ENCODE results near the gene GLIPR1L2. TPM values are rescaled to one million over a fixed set of nuclear protein-coding genes. Genes with fewer than 3 reads are reported as not detected.
"Not testable (repeated sequence)": the region's sequence is repeated elsewhere in the genome, so short reads cannot be mapped to it uniquely, and the experiment has no call there.

GLIPR1L2 gene
- total RNA-seq, 1 experiment from 2014 or later = not detected

- no peaks in the 10 kb centered on the region for H3K27me3 ChIP-seq (ENCODE audit: control insufficient read depth, insufficient read depth, low read length)
- H3K4me3 ChIP-seq (ENCODE audit: insufficient read depth, low read depth, low read length) = no peak overlapping the region
- H3K36me3 ChIP-seq (replicated peaks; ENCODE audit: control insufficient read depth, insufficient read depth, low read length) = no peaks in the 10 kb centered on the region
- DNase-seq = no peak
These were observed 52.8 kb downstream of the GLIPR1L2 start for GRCh38 chr12:75443709-75444108.

GRCh38 chr12:75444429-75445136, 53.7 kb downstream of the GLIPR1L2 start:
- Histone ChIP-seq H3K4me3 (ENCODE audit: insufficient read depth, low read depth, low read length) (no peak overlapping the region), H3K27me3 (ENCODE audit: control insufficient read depth, insufficient read depth, low read length) (no peaks in the 10 kb centered on the region), H3K36me3 (replicated peaks; ENCODE audit: control insufficient read depth, insufficient read depth, low read length) (no peaks in the 10 kb centered on the region)
- no peak for DNase-seq

DNA sequence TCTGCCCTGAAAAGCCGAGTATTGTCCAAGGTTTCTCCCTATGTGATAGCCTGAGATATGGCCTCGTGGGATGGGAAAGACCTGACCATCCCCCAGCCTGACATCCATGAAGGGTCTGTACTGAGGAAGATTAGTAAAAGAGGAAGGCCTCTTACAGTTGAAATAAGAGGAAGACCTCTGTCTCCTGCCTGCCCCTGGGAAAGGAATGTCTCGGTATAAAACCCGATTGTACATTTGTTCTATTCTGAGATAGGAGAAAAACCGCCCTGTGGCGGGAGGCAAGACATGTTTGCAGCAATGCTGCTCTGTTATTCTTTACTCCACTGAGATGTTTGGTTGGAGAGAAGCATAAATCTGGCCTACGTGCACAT, 54.2 kb downstream of the GLIPR1L2 start:
- not testable (repeated sequence) for DNase-seq; H3K27me3 ChIP-seq (ENCODE audit: control insufficient read depth, insufficient read depth, low read length); H3K4me3 ChIP-seq (ENCODE audit: insufficient read depth, low read depth, low read length); H3K36me3 ChIP-seq (replicated peaks; ENCODE audit: control insufficient read depth, insufficient read depth, low read length)

GRCh38 chr12:75446857-75447256, 56.0 kb downstream of the GLIPR1L2 start:
- Histone ChIP-seq H3K4me3 (ENCODE audit: insufficient read depth, low read depth, low read length) (no peak overlapping the region), H3K36me3 (replicated peaks; ENCODE audit: control insufficient read depth, insufficient read depth, low read length) (no peaks in the 10 kb centered on the region), H3K27me3 (ENCODE audit: control insufficient read depth, insufficient read depth, low read length) (no peaks in the 10 kb centered on the region)
- no peak for DNase-seq

GRCh38 chr12:75447691-75448393, 57.0 kb downstream of the GLIPR1L2 start:
- Histone ChIP-seq H3K27me3 (ENCODE audit: control insufficient read depth, insufficient read depth, low read length) (no peaks in the 10 kb centered on the region), H3K36me3 (replicated peaks; ENCODE audit: control insufficient read depth, insufficient read depth, low read length) (no peaks in the 10 kb centered on the region), H3K4me3 (ENCODE audit: insufficient read depth, low read depth, low read length) (no peak overlapping the region)
- DNase-seq = no peak

- Histone ChIP-seq H3K4me3 (ENCODE audit: insufficient read depth, low read depth, low read length) (no peak overlapping the region), H3K27me3 (ENCODE audit: control insufficient read depth, insufficient read depth, low read length) (no peaks in the 10 kb centered on the region), H3K36me3 (replicated peaks; ENCODE audit: control insufficient read depth, insufficient read depth, low read length) (no peaks in the 10 kb centered on the region)
- DNase-seq = no peak
These were observed 61.9 kb downstream of the GLIPR1L2 start for GRCh38 chr12:75452675-75453330.

DNA sequence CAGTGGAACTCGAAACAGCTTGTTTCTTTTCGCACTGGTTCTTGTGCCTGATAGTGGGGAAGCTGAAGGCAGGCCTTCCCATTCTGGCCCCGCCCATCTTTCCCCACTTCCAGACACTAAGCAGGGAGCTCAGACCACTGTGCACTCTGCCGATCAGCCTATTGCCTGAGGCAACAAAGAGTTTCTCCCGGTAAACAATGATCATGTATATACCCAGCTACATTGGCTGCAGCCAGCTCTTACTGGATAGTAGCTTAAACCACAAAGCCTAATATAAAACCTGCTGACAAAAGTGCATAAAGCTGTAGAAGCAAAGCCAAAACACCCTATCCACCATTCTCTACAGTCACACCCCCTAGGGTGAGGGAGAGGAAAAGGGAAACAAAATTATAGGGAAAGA, 65.0 kb downstream of the GLIPR1L2 start:
- no peaks in the 10 kb centered on the region for H3K27me3 ChIP-seq (ENCODE audit: control insufficient read depth, insufficient read depth, low read length)
- H3K4me3 ChIP-seq (ENCODE audit: insufficient read depth, low read depth, low read length) = no peak overlapping the region
- no peaks in the 10 kb centered on the region for H3K36me3 ChIP-seq (replicated peaks; ENCODE audit: control insufficient read depth, insufficient read depth, low read length)
- no peak for DNase-seq

DNA sequence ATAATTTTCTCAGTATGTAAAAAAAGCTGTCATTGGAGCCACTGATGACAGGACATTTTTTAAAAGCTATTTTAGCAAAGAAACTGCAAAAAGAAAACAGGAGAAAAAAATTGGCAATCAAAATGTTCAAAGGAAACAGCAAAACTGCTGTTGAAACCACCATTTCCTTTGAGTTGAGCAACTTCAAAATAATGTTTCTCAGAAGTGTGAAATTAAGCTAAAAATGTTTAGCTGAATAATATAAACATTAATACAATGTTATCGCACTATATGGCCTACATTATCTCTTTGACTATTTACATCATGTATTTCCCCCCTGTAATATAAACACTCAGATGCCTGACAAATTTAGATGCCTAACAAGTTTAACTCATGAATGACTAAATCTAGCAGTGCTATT, 66.3 kb downstream of the GLIPR1L2 start:
- no peaks in the 10 kb centered on the region for H3K27me3 ChIP-seq (ENCODE audit: control insufficient read depth, insufficient read depth, low read length)
- no peaks in the 10 kb centered on the region for H3K36me3 ChIP-seq (replicated peaks; ENCODE audit: control insufficient read depth, insufficient read depth, low read length)
- no peak overlapping the region for H3K4me3 ChIP-seq (ENCODE audit: insufficient read depth, low read depth, low read length)
- DNase-seq = no peak

DNA sequence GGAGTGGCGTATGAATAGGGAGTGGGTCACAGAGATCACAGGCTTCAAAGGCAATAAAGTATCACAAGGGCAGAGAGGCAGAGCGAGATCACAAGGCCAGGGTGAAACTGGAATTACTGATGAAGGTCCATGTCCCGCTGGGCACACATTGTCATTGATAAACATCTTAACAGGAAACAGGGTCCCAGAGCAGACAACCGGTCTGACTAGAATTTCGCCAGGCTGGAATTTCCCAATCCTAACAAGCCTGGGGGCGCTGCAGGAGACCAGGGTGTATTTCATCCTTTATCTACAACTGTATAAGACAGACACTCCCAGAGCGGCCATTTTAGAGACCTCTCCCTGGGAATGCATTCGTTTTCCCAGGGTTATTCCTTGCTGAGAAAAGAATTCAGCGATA, 67.0 kb downstream of the GLIPR1L2 start:
- not testable (repeated sequence) for H3K36me3 ChIP-seq (replicated peaks; ENCODE audit: control insufficient read depth, insufficient read depth, low read length); DNase-seq; H3K27me3 ChIP-seq (ENCODE audit: control insufficient read depth, insufficient read depth, low read length); H3K4me3 ChIP-seq (ENCODE audit: insufficient read depth, low read depth, low read length)

DNA sequence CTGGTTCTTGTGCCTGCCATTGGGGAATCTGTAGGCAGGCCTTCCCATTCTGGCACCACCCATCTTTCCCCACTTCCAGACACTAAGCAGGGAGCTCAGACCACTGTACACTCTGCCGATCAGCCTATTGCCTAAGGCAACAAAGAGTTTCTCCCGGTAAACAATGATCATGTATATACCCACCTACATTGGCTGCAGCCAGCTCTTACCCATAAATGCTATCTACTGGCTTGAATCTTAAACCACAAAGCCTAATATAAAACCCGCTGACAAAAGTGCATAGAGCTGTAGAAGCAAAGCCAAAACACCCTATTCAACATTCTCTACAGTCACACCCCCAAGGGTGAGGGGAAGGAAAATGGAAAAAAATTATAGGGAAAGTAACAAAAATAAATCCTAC, 68.9 kb downstream of the GLIPR1L2 start:
- Histone ChIP-seq H3K4me3 (ENCODE audit: insufficient read depth, low read depth, low read length) (no peak overlapping the region), H3K36me3 (replicated peaks; ENCODE audit: control insufficient read depth, insufficient read depth, low read length) (no peaks in the 10 kb centered on the region), H3K27me3 (ENCODE audit: control insufficient read depth, insufficient read depth, low read length) (no peaks in the 10 kb centered on the region)
- DNase-seq = no peak

DNA sequence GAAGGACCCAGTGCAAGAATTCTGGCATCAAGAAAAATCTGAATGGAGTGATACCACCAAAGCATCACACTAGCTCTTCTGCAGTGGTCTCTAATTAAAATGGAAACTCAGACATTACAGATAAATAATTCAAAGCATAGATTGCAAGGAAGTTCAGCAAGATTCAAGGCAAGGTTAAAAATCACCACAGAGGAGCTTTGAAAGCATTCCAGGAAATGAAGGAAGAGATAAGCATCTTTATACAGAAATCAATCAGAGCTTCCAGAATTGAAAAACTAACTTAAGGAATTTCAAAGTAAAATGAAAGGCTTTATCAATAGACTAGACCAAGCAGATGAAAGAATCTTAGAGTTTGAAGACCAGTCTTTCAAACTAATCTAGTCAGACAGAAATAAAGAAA, 69.3 kb downstream of the GLIPR1L2 start:
- Histone ChIP-seq H3K36me3 (replicated peaks; ENCODE audit: control insufficient read depth, insufficient read depth, low read length) (no peaks in the 10 kb centered on the region), H3K4me3 (ENCODE audit: insufficient read depth, low read depth, low read length) (no peak overlapping the region), H3K27me3 (ENCODE audit: control insufficient read depth, insufficient read depth, low read length) (no peaks in the 10 kb centered on the region)
- no peak for DNase-seq

DNA sequence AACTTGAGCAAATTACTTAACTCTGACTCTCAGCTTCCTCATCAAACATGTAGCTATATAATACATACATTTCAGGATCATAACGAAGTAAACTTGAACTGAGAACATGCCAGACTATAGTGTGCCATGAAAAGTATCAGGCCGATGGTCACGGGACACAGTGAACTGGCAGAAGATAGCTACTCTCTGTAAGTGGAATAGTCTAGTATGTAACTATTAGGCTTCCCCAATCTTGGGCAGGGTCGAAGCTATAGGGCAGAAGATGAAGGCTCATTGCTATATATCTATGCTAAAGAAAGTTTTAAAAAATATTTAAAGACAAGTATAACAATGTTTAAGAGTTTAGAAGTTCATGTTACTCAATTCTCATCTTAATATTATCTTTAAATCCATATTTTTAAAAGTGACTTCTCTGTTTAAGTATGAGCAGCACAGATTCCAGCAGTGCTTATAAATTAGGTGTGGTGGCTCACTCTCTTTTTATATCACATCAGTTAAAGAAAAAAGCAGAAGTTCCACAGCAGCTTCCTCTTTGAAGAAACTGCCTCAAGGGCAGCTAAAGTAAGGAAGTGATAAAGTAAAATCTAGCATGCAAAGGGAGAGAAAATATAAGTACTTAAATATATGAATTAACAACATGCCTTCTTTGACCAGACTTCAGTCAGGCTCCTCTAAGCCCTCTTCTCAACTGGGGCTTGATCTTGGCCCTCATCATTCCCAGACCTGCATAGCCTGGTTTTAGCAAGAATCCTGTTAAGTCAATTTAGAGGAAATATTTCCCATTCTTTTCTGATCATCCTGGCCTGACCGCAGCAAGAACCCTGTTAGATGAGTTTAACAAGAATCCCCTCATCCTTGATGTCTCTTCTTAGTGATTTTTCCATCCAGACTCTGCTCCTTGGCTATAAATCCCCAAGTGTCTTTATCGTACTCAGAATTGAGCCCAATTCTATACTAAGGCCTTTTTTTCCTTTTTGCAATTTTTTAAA, 81.3 kb downstream of the GLIPR1L2 start:
- H3K4me3 ChIP-seq (ENCODE audit: insufficient read depth, low read depth, low read length) = no peak overlapping the region
- H3K36me3 ChIP-seq (replicated peaks; ENCODE audit: control insufficient read depth, insufficient read depth, low read length) = no peaks in the 10 kb centered on the region
- no peaks in the 10 kb centered on the region for H3K27me3 ChIP-seq (ENCODE audit: control insufficient read depth, insufficient read depth, low read length)
- DNase-seq = no peak

DNA sequence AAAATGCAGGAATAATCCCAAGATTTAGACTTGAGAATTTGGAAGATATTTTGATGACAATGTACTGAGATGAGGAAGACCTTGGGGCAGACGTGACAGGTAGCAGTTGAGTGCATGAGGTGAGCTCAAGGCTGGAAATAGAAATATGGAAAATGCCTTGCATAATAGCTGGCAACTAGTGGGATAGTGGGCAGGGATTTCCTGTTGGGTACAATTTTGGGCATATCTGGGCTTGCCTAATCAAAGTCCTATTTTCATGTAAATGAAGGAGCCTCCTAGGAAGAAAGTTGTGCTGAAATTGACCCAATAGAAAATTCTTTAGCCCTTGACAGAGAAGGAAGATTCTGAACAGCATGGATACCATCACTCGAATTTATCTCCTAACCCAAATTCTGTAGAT, 83.2 kb downstream of the GLIPR1L2 start:
- Histone ChIP-seq H3K27me3 (ENCODE audit: control insufficient read depth, insufficient read depth, low read length) (no peaks in the 10 kb centered on the region), H3K36me3 (replicated peaks; ENCODE audit: control insufficient read depth, insufficient read depth, low read length) (no peaks in the 10 kb centered on the region), H3K4me3 (ENCODE audit: insufficient read depth, low read depth, low read length) (no peak overlapping the region)
- DNase-seq = no peak

DNA sequence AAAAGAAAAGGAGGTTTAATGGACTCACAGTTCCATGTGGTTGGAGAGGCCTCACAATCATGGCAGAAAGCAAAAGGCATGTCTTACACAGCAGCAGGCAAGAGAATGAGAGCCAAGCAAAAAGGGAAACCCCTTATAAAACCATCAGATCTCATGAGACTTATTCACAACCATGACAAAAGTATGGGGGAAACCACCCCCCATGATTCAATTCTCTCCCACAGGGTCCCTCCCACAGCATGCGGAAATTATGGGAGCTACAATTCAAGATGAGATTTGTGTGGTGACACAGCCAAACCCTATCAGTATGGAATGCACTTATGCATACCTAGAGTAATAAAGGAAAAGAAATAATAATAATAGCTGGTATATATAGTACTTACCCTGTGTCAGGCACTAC, 85.2 kb downstream of the GLIPR1L2 start:
- H3K36me3 ChIP-seq (replicated peaks; ENCODE audit: control insufficient read depth, insufficient read depth, low read length) = no peaks in the 10 kb centered on the region
- H3K27me3 ChIP-seq (ENCODE audit: control insufficient read depth, insufficient read depth, low read length) = no peaks in the 10 kb centered on the region
- H3K4me3 ChIP-seq (ENCODE audit: insufficient read depth, low read depth, low read length) = no peak overlapping the region
- no peak for DNase-seq

All from H7 (cell line).